ENCODE data around the gene CAVIN2.

CAVIN2 gene

DNA sequence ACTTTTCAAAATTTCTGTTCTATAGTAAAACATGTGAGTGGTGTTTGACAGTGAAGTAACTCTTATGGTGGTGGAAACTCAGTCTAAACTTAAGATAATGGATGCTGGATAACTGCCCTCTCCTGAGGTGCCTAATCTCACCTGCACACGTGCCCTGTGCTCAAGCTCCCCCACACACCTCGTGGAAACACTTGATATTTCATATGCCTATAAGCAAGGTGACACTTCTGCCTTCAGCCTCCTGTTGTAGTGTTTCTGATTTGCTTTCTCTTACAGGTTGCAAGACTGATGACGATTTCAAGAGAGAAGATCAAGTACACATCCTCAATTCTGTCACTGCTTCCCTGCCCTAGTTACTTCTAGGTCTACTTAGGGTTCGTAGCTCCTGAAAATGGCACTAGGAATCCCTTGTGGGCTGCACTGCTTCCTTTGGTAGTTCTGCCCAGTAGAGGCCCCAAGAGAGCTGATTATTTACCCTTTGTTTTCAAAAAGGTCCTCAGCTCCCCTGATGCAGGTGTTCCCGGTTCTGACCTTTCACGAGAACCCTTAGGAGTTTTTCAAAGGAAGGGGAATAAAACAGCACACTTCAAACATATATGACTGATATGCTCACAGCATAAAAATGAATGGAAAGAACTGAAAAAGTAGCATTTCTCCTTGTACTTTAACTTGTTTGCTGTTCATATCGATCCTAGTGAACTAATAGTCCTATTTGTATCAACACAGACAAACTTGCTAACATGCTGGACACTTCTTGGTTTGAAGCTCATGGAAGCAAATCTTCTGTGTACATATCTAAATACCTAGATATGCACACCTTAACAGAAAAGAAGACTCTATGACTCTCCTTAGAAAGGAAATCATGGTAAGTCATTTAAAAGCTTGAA is 6.7 kb downstream of the CAVIN2 start:
- no peak for DNase-seq (ENCODE audit: low spot score)

DNA sequence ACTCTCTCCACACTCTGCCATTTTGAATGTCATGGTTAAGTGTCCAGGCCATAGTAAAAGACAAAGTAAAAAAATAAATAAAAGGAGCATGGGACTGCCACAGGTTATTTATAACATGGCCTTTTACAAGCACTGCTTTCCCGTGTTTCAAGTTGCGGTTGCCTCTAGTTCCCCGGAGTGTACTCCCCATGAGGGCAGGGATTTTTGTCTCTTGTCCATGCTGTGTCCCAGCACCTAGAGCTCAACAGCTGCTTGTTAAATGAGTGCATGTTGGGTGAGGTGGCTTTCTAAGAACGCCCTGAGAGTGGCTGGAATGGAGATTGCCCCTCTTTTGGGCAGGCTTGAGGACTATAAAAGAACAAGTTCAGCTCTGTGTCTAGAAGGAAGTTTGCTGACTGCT is 8.4 kb downstream of the CAVIN2 start:
- no peak for DNase-seq (ENCODE audit: low spot score)

DNA sequence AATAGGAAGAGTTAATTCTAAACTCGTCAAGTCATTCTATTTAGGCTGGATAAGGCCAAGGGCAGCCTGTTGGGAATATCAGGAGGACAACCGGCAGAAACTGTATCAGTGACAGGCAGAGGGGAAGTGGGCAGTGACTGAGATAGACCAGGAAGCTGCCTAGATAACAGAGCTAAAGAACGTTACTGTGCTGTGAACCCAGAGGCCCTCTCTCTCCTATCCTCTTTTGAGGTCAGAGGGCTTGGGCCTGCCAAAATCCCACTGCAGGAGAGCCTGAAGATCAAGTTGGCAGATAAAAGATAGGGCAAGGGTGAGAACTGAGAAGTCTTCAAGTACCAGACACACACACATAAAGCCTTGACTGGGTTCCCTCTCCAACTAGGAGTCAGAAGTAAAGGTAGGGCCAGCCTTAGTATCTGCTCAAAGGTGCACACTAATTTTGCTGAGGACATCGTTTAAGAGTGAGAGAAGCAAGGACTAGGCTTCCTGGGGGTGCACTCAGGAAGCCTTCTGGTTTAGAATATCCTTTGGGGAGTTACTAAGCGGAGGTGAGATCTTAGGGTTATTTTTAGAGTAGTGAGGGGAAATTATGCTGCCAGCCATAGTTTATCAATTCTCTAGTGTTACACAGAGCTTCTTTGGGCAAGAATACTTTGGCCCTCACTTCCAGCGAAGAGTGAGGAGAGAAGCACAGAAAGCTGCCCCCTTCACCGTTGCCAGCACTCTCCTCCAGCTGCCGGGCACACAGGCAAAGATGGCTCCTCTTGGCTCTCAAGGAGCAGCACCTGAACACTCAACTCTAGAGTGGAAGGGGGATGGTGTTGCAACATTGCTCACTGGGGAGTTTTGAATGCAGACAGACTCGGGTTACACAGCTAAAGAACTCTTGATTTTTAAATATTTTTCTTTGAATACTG is 9.8 kb downstream of the CAVIN2 start:
- DNase-seq (ENCODE audit: low spot score) = no peak

DNA sequence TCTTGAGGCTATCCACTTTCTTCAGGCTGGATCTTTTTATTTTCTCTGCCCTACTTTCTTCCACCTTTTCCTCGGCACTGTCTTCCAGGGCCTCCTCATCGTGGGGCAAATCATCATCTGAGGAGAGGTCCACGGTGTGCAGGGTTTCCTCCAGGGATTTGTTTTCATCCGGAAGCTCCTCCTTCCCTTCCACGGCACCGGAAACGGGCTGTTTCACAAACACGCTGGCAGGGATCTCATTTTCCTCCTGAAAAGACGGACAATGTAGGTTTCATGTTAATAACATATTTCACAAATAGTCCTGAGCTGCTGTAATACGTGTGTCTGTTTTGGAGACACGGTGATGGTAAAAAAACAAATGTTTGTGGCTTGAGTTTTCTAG is 10.4 kb downstream of the CAVIN2 start:
- DNase-seq (ENCODE audit: low spot score) = no peak

DNA sequence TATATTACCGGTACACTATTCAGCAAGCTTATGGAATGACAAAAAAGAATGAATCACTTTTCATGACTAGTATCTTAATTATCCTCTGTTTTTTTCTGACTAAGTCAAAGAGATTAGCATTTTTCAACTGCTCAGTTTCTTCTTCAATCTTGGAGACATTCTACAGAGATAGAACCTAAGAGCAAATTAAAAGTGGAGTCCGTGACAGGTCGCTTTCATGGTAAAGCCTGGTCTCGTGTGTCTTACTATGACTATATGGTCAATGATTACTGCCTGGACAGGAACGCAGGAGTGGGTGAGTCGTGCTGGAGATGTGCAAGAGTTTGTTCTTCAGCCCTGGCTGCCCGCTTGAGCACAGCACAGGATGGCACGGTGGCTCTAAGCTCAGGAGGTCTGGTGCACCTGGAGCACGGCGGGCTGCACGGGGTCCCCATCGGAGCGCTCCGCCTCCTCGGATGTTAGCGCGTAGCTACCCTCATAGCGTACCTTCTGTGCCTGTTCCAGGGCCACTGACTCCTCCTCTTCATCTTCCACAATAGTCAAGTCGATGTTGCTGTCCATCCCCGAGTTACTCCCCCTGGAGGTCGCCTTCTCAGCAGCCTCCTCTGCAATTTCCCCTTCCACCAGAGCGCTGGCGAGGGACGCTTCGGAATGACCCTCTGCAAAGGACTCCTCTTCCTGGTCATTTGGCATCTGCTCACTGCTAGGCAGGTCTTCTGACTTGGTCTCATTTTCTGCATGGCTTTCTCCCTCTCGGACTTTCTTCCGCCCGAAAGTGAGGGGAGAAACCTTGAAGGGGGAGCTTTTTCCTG is 11.1 kb downstream of the CAVIN2 start:
- peak; percentile 65 for DNase-seq (ENCODE audit: low spot score)

DNA sequence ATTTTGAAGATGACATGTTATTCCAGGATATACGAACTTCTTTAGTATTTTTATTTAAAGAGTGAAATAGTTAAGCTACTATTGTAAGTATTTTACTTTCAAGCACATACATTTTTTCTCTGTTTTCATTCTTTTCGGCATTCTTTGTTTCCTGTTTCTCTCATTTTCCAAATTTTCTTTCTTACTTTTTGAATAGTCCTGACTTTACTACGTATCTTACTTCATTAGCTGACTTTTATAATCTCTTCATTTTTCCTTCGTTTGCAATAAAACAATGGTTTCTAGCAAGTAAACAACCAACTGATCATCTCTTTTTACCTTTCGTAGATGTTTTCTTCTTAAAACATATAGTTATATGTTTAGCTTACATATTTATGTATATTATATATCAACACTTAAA is 11.8 kb downstream of the CAVIN2 start:
- DNase-seq (ENCODE audit: low spot score) = no peak

DNA sequence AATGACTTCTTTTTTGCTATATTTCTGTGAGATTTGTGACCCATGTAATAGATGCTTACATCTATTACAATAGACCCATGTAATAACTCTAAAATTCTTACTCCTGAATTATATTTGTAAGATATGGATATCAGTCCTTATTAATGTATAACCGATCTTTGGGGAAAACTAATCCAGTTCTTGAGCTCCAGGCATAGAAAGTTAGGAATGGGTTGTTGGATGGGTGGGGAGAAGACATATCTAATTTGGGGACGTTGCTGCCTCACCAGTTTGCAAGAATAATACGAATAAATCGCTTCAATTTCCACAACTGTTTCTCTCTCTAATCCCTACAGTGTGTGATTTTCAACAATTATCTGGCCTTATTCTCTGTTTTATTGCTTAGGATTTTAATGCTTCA is 13.5 kb downstream of the CAVIN2 start:
- no peak for DNase-seq (ENCODE audit: low spot score)

DNA sequence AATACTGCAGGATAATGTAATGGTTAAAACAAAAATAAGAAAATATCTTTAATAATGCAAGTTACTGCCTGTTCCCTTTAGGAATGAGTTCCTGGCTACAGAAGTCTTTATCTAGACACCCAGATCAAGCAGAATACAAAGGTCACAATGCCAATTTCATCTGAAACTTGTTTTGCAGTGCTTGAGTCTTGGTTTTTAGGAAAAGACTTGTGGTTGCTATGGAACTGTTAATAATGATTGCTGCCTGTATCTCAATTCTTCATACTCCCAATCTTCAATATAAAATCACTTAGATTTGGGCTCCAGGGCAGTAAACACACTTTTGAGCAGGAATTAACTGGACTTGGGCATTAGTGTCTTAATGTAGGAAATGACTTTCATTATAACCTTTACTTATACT is 14.2 kb downstream of the CAVIN2 start:
- DNase-seq (ENCODE audit: low spot score) = no peak

DNA sequence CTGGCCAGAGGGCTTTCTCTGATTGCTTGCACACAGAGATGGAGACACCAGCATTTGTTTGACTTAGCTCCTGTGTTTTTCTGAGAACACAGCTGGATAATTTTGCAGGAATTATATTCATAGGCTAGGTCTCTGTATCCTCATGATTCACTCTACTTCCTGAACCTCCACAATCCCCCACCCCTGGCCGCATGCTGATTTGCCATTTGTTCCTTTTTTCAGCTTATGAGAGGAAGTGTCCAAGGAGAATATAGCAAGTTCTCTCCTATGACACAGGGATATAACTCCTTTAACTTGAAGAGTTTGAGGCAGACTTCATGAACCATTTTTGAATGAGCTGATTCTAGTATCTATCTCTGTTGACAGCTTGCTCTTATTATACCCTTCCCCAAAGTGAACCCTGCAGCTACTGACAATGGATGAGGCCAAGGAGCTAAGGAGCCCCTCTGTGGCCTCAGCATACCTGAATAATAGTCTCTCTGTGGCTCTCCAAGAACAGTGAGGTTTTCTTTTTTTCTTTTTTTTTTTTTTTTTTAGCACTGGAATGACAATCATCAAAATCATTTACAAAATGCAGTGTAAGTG is 15.4 kb downstream of the CAVIN2 start:
- no peak for DNase-seq (ENCODE audit: low spot score)

DNA sequence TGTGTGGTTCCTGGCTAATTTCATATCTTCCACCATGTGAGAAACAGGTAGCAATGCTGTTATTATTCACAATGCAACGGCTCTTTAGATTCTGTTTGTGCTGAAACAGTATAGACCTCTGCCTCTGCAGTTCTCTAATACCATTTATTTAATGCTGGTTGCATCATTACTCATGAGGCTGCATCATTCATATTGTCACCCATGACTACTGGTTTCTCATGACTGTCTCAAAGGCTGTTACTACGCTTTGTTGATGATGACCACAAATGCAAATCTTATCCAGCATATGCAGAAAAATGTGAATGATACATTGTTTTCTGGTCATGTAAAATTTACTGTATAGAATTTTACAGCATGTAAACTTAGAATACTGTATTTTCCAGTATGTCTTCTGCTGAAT is 22.5 kb downstream of the CAVIN2 start:
- DNase-seq (ENCODE audit: low spot score) = no peak

DNA sequence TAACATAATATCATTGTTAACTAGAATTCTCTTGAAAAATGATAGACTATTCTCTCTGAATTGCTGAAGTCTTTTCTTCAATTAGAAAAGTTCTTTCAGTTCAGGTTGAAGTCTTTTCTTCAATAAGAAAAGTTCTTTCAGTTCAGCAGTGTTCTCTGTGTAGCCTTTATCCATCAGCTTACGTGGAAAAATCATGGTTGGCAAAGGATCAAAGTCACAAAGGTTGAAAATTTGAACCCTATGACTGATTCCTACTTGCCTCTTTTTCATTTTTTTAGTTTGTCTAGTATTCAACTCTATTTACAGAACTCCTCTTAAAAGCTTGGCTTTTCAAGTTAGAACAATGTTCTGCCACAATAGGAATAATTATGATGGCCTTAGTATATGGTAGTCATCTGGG is 25.8 kb downstream of the CAVIN2 start:
- no peak for DNase-seq (ENCODE audit: low spot score)

DNA sequence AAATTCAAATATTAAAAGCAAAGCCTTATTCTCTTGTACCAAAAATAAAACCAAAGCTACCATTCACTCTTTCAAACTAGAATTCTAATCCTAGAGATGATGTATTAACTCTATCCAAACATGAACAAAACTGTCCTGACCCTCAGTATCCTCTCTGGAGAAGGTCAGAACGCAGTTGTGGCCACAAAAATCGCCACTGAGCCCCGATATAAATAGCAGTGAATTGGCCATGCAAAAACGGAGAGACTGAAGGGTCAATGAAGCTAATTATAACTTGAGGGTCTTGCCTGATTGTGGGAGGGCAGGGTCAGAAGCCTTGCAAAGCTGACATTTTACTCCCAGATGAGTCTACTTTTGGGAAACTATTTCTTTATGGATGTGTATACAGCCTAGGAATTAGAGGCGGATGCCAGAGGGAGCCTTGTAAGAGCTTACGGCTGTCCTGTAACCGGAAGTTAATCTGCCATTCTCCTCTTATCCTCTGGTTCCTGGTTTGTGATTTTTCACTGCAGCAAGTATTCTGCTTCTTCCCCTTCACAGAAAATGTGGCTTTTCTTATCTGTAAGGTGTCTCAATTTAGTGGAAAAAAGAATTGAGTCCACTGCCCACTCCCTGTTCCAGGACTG is 28.1 kb downstream of the CAVIN2 start:
- DNase-seq (ENCODE audit: low spot score) = no peak

DNA sequence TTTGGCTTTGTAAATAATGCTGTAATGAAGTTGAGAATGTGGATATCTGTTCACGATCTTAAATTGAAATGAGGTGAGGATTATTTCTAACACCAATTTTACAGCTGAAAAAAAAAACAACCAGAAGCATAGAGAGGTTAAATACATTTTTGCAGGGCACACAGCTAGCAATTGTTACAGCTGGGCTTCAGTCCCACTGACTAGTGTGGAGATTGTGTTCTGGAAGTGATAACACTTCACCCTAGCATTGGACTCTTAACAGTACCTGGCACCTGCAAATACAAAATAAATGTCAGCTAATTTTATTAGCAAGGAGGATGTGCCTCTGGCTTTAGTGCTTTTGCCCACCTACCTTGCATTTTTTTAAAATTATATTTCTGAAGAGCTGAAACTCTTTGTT is 28.8 kb downstream of the CAVIN2 start:
- no peak for DNase-seq (ENCODE audit: low spot score)

DNA sequence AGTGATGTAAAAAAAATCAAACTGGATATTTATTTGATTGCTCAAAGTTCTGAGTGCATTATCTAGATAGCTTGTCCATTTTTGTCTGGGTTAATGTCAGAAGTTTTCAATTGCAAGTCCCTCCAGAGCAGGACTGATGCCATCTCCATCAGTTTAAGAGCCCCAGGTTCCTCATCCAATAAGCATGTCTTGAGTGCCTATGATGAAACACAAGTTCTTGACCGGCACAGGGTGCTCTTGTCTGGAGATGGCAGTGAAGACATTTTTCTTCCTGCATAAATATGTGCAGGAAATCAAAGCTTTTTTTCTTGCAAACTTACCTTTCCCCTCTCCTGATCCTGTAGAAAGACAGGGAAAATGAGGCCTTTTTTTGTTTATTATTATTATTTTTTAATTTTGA is 31.9 kb downstream of the CAVIN2 start:
- DNase-seq (ENCODE audit: low spot score) = no peak

DNA sequence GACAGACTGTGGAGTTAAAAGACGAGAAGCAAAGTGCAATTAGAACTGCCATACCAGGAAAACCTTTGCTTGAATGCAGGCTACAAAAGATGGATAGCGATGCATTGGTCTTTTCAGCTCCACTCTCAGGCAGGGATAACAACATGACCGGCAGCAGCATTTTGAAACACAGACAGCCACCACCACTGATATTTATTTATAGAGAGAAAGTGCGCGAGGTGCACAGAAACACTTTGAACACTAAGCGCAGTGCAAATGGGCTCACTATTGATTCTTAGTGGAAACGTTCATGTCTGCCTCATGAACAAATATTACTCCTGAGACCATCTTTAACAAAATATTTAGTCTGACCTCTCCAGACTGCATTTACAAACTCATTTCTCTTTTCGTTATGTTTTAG is 32.9 kb downstream of the CAVIN2 start:
- DNase-seq (ENCODE audit: low spot score) = no peak

DNA sequence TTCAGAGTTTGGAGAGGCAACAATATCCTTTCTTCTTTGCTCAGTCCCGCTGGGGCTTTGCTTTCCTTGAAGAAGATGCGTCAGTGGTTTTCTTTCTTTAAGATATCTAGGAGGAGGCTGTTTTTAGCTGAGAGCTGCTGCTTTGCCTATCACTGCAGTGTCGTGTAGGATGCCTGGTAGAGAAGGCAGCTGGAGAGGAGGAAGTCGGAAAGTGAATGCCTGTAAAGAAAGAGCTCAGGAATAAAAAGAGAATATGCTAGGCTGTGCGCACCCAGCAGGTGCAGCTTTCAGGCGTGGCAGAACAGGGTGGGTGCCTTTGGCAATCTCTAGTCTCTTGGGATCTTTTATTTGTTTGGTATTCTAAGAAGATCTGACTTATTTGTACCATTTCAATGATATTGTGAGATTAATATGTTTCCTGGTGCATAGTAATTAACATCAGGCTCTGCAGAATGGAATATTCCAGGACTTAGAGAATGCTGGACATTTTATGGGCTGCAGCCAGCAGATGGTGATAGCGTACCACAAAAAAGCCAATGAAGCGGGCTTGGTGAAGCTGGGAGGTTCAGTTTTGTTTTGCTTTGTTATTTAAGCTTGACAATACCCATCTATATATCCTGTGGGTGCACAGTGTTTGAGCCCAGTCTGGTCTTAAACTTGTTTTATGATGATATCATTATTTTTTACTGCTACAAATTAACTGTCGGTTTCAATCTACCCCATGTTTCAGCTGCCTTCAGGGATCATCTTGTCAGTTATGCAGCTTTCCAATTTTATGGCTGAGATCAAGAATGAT is 34.9 kb downstream of the CAVIN2 start:
- peak; percentile 62 for DNase-seq (ENCODE audit: low spot score)

DNA sequence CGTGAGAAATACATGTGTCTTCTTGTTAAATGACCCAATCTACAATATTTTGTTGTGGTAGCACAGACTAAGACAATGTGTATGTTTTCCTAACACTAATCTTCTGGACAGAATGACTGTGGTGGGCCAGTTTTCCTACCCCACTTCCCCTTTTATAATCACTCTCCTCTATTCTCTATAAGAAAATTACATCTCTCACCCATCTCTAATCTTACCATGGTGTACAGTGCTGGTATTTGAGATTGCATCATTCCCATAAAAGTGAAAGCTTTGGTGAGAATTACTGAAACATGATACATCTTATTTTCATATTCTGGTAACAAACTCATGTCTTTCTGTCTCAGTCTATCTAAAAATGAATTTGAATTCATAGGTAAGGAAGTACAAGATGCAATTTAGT is 40.5 kb downstream of the CAVIN2 start:
- DNase-seq (ENCODE audit: low spot score) = no peak

DNA sequence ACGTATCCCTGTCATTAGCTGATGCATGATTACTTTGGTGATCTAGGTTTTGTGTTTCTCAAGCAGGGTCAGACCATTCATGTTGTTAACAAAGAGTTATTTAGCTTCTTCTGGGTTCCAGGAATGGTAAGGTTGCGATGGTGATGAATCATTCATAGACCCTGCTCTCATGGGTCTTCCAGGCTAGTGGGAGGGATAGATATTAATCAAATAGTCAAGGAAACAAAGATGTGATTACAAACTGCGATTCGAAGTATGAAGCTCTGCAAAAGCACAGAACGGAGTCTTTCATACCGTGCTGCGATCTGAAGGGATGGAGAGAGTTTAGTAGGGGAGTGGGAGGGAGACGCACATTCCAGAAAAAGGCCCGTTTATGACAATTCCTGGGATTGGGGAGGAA is 42.1 kb downstream of the CAVIN2 start:
- DNase-seq (ENCODE audit: low spot score) = no peak

DNA sequence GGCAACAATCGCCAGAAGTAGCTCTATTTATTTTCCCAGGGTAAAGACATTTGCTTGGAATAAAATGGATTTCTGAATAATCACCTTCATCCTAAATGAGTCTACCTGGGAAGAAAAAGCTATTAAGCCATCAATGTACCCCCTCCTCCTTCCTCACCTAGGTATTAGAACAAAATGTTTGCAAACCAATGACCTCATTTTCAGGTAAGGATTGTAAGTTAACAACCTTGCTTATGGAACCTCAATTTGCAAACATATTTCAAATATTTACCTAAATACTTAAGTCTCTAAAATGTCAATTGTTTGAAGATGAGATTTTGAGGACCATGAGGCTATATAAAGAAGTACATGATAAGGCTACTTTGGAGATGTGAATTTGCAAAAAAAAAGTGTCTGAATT is 43.9 kb downstream of the CAVIN2 start:
- no peak for DNase-seq (ENCODE audit: low spot score)

DNA sequence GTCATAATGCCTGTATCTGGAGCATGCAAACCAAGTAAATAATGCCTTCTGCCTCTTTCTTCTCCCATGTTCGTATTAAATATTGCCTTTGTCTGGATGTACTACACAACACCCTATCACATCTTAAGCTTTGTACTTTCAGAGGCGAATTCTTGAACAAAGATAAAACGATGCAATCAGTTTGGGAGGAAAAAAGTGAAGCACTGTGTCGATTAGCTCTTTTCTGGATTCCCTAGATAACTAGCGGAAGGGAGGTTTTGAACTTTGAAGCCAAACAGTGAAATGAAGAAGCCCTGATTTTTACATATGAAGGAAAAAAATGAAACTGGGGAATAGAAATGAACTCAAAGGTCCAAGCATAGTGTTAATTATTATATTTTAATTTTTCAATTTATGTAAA is 44.7 kb downstream of the CAVIN2 start:
- no peak for DNase-seq (ENCODE audit: low spot score)

DNA sequence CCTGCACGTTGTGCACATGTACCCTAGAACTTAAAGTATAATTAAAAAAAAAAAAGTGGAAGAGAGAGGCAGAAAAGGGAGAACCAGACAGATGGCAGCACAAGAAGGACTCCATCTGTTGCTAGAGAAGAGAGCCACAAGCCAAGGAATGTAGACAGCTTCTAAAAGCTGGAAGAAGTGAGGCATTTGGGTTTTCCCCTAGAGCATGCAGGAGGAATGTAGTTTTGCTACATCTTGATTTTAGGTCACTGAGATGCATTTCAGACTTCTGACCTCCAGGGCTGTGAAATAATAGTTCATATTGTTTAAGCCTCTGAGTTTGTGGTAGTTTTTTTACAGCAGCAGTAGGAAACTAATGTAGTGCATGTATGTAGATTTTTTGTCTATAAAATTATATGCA is 46.0 kb downstream of the CAVIN2 start:
- no peak for DNase-seq (ENCODE audit: low spot score)
